Glomerular visceral epithelial cell (primary cell): Measurements from ENCODE around the gene LMAN2L.
A peak's percentile ranks its signal among the peaks of the same experiment; 100 is the strongest.

Experiments
- DNase-seq: peaks from one replicate; pipeline ENCODE4 v3.0.0-alpha.2; 2016; ENCODE audit errors: extremely low spot score

Gene LMAN2L

DNA sequence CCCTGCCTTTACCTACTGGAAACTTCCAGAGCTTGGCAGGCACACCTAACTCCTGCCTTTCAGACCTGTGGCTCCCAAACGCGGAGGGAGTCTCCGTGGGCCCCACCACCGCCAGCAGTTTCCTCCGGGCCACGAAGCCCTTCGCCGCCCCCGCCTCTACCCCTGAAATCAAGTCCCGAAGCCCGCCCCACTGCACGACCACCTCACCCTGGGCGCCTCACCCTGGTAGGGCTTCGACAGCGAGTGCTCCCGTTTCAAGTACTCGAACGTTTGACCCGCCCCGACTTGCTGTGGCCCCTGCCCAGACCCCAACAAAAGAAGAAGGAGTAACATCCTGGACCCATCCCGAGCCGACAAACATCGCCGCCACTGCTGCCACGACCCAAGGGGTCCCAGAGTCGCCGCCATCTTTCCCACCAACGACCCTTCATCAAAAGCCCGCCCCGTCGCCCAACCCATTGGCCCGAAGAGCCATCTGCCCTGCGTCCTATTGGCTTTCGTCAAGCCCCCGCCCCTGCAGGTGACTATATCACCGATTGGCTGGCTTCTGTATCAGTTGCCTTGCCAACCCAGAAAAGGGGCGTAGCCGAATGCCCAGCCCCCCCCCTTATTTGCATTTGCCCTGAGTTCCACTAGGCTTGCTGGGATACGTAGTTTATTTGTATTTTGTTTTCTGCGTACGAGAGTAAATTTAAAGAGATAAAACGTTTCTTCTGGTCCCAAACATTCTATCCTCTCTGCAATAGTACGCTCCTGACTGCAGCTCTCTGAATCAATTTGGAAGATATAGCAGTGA lies at the start of gene LMAN2L:
Gene LMAN2L, minus strand, starts transcription at position 432 of the 796 bp plus-strand sequence. Its CDS starts 24 bp downstream, at position 408.
- DNase-seq: peak; percentile 98

DNA sequence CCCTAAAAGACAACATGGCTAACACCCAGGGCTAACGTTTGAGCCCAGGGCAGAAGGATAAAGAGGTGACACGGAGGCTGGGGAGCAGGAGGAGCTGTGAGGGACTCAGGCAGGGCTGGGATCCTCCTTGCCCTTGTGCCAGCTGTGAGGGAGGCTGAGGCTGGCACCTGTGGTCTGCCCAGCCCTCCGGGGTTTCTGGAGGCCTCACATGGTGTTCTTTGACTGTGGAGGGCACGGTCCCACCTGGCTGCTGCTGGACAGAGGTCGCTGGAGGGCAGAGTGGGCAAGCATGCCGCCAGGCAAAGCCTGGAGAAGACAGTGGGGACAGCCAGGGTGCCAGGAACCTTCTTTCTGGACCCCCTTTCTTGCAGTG lies 49.4 kb upstream of the LMAN2L start:
- DNase-seq: no peak

- peak; percentile 59 for DNase-seq
Observed at GRCh38 chr2:96788442-96789244, 48.8 kb upstream of the LMAN2L start.

- DNase-seq: no peak
Observed at GRCh38 chr2:96787411-96787810, 47.5 kb upstream of the LMAN2L start.

- no peak for DNase-seq
Observed at GRCh38 chr2:96783388-96783787, 43.5 kb upstream of the LMAN2L start.

GRCh38 chr2:96775160-96775559 lies 35.3 kb upstream of the LMAN2L start:
- no peak for DNase-seq

- DNase-seq: no peak
Observed at GRCh38 chr2:96773922-96774321, 34.1 kb upstream of the LMAN2L start.

GRCh38 chr2:96772903-96773671 lies 33.2 kb upstream of the LMAN2L start:
- no peak for DNase-seq

DNA sequence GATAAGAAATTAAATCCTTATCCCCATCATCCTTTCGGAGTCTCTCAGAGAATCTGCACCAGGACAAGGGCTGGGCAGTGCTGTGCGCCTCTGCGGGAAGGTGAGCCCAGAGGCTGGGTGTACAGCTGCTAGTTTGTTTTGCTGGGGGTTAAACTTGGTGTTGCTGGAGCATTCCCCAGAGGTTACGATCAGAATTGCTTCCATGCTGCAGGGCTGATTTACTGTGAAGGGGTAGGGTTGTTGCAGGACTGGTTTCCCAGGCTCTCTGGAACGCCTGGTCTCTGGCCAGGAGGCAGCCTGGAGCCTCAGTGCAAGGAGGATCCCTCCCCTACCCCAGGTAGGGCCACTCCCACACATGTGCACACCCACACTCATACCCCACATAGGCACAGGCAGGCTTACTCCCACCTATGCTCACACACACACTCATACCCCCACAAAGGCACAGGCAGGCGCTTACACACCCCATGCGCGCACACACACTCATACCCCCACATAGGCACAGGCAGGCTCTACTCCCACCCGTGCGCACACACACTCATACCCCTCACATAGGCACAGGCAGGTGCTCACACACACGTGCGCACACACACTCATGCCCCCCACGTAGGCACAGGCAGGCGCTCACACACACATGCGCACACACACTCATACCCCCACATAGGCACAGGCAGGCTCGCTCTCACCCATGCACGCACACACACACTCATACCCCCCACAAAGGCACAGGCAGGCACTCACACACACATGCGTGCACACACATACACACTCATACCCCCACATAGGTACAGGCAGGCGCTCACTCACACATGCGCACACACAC lies 32.1 kb upstream of the LMAN2L start:
- DNase-seq: no peak

GRCh38 chr2:96770442-96771202 lies 30.8 kb upstream of the LMAN2L start:
- no peak for DNase-seq

GRCh38 chr2:96769814-96770213 lies 29.9 kb upstream of the LMAN2L start:
- no peak for DNase-seq

DNA sequence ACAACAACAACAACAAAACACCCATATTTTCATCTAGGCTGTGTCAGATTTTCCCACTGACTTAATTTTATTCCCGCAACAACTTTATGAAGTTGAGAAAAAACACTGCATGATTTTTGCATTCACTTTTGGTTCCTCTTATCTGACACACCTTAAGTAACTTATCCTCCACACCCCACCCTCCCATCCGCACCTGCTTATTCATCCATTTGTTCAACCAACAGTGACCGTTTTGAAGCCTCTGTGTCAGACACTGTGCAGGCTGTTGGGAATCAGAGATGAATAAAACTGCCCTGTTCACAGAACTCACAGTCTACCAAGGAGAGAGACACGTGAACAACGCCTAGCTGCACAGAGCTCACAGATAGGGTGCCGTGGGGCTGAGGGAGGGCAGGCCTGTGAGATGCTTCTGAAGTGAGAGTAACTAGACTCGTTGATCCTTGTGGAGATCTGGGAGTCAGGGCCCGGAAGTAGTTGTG lies 28.3 kb upstream of the LMAN2L start:
- peak; percentile 25 for DNase-seq

- DNase-seq: no peak
Observed at GRCh38 chr2:96767135-96767871, 27.4 kb upstream of the LMAN2L start.

DNA sequence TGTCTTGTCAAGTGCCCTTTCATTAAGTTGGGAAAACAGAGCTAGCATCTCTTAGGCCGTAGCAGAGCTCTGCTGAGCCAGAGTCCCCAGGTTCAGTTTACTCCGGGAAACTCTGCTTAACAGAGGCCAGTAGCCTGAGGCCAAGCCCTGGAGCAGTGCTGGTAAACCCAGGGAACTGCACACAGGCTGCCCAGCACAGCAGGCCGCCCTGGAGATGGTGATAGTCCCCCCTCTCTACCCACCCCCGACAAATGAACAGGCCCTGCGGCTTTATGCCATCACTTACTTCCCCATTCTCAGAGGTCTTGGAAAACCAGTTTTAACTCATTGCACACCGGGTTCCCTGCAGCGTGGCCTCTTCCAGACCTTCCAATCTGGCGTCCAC lies 24.4 kb upstream of the LMAN2L start:
- DNase-seq: no peak

- peak; percentile 41 for DNase-seq
Observed at GRCh38 chr2:96763511-96764252, 23.8 kb upstream of the LMAN2L start.

DNA sequence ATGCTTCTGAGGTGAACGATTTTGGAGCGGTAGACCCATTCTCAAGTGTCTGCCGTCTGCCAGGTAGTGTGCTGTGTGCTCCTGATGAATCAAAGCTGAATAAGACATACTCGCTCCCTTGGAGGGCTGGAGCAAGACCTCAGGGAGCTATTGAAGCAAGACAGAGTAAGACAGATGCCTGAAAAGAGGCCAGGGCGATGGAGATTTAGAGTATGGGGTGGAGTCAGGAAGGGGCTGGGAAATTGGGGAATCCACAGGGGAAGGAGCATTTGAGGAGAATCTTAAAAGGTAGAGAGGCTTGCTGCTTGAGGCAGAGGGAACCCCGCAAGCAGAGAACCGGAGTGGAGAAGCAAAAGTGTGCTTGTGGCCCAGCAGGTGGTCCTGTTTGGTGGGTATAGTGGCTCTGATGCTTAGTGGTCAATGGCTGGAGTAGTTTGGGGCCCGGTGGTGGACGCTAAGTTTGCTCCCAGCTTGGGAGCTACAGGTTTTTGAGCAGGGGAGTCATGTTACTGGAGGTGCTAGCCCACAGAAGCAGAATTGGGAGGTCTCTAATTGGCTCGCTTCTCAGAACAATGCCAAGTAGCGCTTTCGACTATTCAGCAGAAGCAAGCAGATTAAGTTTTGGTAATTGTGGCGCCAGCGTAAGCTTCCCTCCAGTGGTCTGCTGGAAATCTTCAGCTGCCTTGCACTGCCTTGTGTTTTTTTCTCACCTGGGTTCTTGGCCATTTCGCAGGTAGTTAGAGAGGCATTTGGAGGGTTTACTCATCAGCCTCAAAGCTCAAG lies 22.9 kb upstream of the LMAN2L start:
- DNase-seq: peak; percentile 26

DNA sequence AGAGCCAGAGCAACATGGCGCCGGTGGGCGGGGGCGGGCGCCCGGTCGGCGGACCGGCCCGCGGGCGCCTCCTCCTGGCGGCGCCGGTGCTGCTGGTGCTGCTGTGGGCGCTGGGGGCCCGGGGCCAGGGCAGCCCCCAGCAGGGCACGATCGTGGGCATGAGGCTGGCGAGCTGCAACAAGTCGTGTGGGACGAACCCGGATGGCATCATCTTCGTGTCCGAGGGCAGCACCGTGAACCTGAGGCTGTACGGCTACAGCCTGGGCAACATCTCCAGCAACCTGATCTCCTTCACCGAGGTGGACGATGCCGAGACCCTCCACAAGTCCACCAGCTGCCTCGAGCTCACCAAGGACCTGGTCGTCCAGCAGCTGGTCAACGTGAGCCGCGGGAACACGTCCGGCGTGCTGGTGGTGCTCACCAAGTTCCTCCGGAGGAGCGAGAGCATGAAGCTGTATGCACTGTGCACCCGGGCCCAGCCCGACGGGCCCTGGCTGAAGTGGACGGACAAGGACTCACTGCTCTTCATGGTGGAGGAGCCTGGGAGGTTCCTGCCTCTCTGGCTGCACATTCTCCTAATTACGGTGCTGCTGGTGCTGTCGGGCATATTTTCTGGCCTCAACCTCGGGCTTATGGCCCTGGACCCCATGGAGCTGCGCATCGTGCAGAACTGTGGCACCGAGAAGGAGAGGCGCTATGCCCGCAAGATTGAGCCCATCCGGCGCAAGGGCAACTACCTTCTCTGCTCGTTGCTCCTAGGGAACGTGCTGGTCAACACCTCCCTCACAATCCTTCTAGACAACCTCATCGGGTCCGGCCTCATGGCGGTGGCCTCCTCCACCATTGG lies 21.3 kb upstream of the LMAN2L start:
- DNase-seq: no peak
